ENCODE data around the gene SV2B.
A peak's percentile ranks its signal among the peaks of the same experiment; 100 is the strongest.

The SV2B gene

GRCh38 chr15:91270747-91271146 is 170.7 kb downstream of the SV2B start:
- no peak for DNase-seq

- peak; percentile 79 to 92 (median 84) for DNase-seq
These were observed 171.6 kb downstream of the SV2B start for GRCh38 chr15:91271565-91272153.

GRCh38 chr15:91275844-91276243 is 175.8 kb downstream of the SV2B start:
- no peak for DNase-seq

GRCh38 chr15:91278951-91279350 is 178.9 kb downstream of the SV2B start:
- DNase-seq: no peak

GRCh38 chr15:91279486-91279885 is 179.4 kb downstream of the SV2B start:
- DNase-seq: no peak

GRCh38 chr15:91281947-91282346 is 181.9 kb downstream of the SV2B start:
- DNase-seq: no peak

GRCh38 chr15:91282486-91282885 is 182.4 kb downstream of the SV2B start:
- DNase-seq: no peak

- no peak for DNase-seq
These were observed 183.1 kb downstream of the SV2B start for GRCh38 chr15:91283155-91283554.

- no peak for DNase-seq
These were observed 184.9 kb downstream of the SV2B start for GRCh38 chr15:91284758-91285466.

- DNase-seq: peak; percentile 24 to 69 (median 58)
These were observed 189.3 kb downstream of the SV2B start for GRCh38 chr15:91289324-91289723.

- DNase-seq: no peak
These were observed 190.5 kb downstream of the SV2B start for GRCh38 chr15:91290553-91290952.

- DNase-seq: peak; percentile 34 to 76 (median 64)
These were observed 191.6 kb downstream of the SV2B start for GRCh38 chr15:91291673-91292072.

GRCh38 chr15:91294344-91294743 is 194.3 kb downstream of the SV2B start:
- no peak for DNase-seq

- DNase-seq: no peak
These were observed 194.7 kb downstream of the SV2B start for GRCh38 chr15:91294795-91295194.

GRCh38 chr15:91298101-91298500 is 198.0 kb downstream of the SV2B start:
- no peak for DNase-seq

- peak; percentile 46 to 86 (median 69) for DNase-seq
These were observed 202.8 kb downstream of the SV2B start for GRCh38 chr15:91302588-91303439.

GRCh38 chr15:91304210-91304609 is 204.2 kb downstream of the SV2B start:
- no peak for DNase-seq

- no peak for DNase-seq
These were observed 204.7 kb downstream of the SV2B start for GRCh38 chr15:91304786-91305185.

GRCh38 chr15:91306144-91306543 is 206.1 kb downstream of the SV2B start:
- no peak for DNase-seq

GRCh38 chr15:91307601-91308000 is 207.5 kb downstream of the SV2B start:
- no peak for DNase-seq

- DNase-seq: no peak
These were observed 208.1 kb downstream of the SV2B start for GRCh38 chr15:91308199-91308598.

GRCh38 chr15:91308855-91309254 is 208.8 kb downstream of the SV2B start:
- no peak for DNase-seq

GRCh38 chr15:91311986-91312385 is 211.9 kb downstream of the SV2B start:
- DNase-seq: peak in 1 of 4 experiments; percentile 31

- DNase-seq: no peak
These were observed 216.1 kb downstream of the SV2B start for GRCh38 chr15:91316126-91316525.
